HepG2 (cell line): ENCODE data around the gene TNPO3. TPM values are rescaled to one million over a fixed set of nuclear protein-coding genes. Genes with fewer than 3 reads are reported as not detected.

Experiments used
- KLF16 ChIP-seq, 2 experiments: sonication (generic) in 1 of 2; formaldehyde crosslinking in 1 of 2; IDR thresholded peaks; 2 replicates each; pipeline versions ENCODE4 v1.6.1 to v1.8.0; 2016 to 2023; ENCODE audit warnings: missing genetic modification reagents in 2 of 2, missing compliant biosample characterization in 1 of 2
- RBFOX2 ChIP-seq: fragments of 200-400 bp; formaldehyde crosslinking; IDR thresholded peaks from 2 replicates; pipeline ENCODE4 v1.6.1; 2017; ENCODE audit warnings: low read depth, mild to moderate bottlenecking, low read length
- ZBTB33 ChIP-seq: sonication (generic); formaldehyde crosslinking; IDR thresholded peaks from 2 replicates; pipeline ENCODE4 v1.4.0; 2020; ENCODE audit warnings: missing genetic modification reagents
- ZNF18 ChIP-seq: sonication (generic); formaldehyde crosslinking; IDR thresholded peaks from 2 replicates; pipeline ENCODE4 v1.8.0; 2022; ENCODE audit warnings: mild to moderate bottlenecking, missing genetic modification reagents; ENCODE audit not compliant: insufficient replicate concordance
- ZNF34 ChIP-seq: sonication (generic); formaldehyde crosslinking; IDR thresholded peaks from 2 replicates; pipeline ENCODE4 v1.4.0; 2020; ENCODE audit warnings: mild to moderate bottlenecking, missing genetic modification reagents, borderline replicate concordance
- ZNF577 ChIP-seq: sonication (generic); formaldehyde crosslinking; IDR thresholded peaks from 2 replicates; pipeline ENCODE4 v1.4.0; 2020; ENCODE audit warnings: mild to moderate bottlenecking, low read depth, missing genetic modification reagents, borderline replicate concordance
- ZNF749 ChIP-seq: sonication (generic); formaldehyde crosslinking; IDR thresholded peaks from 2 replicates; pipeline ENCODE4 v1.8.0; 2022; ENCODE audit warnings: mild to moderate bottlenecking, missing genetic modification reagents, moderate library complexity, borderline replicate concordance
- ZNF75D ChIP-seq: sonication (generic); formaldehyde crosslinking; IDR thresholded peaks from 2 replicates; pipeline ENCODE4 v1.8.1; 2023; ENCODE audit warnings: missing genetic modification reagents, mild to moderate bottlenecking, borderline replicate concordance
- ZNF770 ChIP-seq: sonication (generic); formaldehyde crosslinking; IDR thresholded peaks from 2 replicates; pipeline ENCODE4 v1.5.0; 2020; ENCODE audit warnings: mild to moderate bottlenecking, missing genetic modification reagents
- ZSCAN25 ChIP-seq: sonication (generic); formaldehyde crosslinking; IDR thresholded peaks from 2 replicates; pipeline ENCODE4 v1.8.0; 2022; ENCODE audit warnings: mild to moderate bottlenecking, missing genetic modification reagents
- polyA plus RNA-seq, 8 experiments: library from polyadenylated mRNA; depleted of rRNA in 3 of 8; stranded (reverse) in 7 of 8; unstranded in 1 of 8; fragments of >200 nt; fragmentation: Illumina TruSeq in 4 of 8; extraction: Trizol in 4 of 8; gene quantifications; 2 replicates each; pipeline versions ENCODE4 v1.2.1 to v1.2.3, GENCODE V29; 2011 to 2016; ENCODE audit warnings: low read depth in 4 of 8, missing spikeins in 1 of 8, mixed read lengths in 1 of 8; ENCODE audit not compliant: insufficient read depth in 1 of 8
- total RNA-seq, 5 experiments: library from RNA; depleted of rRNA; stranded (reverse); fragments of >200 nt; fragmentation: Illumina TruSeq; extraction: Trizol; gene quantifications; 2 replicates each; pipeline ENCODE4 v1.2.3, GENCODE V29; 2016; ENCODE audit warnings: low read depth in 1 of 5
- TF ChIP-seq, protein P1 (sequence below), 2 experiments: sonication (generic) in 1 of 2; formaldehyde crosslinking in 1 of 2; IDR thresholded peaks; 2 replicates each; pipeline versions ENCODE4 v1.4.0 to v1.6.1; 2016 to 2020; ENCODE audit warnings: borderline replicate concordance in 1 of 2, low read depth in 1 of 2, mild to moderate bottlenecking in 1 of 2, missing genetic modification reagents in 1 of 2
- TF ChIP-seq, protein P2 (sequence below): sonication (generic); formaldehyde crosslinking; IDR thresholded peaks from 2 replicates; pipeline ENCODE4 v1.8.0; 2023; ENCODE audit warnings: mild to moderate bottlenecking, missing genetic modification reagents

Gene TNPO3
- total and polyA plus RNA-seq, 2 of the 13 experiments (the other 11 are each of a cell fraction or from before 2014, with no cell fraction given) = 23.8 to 44.6 TPM

DNA sequence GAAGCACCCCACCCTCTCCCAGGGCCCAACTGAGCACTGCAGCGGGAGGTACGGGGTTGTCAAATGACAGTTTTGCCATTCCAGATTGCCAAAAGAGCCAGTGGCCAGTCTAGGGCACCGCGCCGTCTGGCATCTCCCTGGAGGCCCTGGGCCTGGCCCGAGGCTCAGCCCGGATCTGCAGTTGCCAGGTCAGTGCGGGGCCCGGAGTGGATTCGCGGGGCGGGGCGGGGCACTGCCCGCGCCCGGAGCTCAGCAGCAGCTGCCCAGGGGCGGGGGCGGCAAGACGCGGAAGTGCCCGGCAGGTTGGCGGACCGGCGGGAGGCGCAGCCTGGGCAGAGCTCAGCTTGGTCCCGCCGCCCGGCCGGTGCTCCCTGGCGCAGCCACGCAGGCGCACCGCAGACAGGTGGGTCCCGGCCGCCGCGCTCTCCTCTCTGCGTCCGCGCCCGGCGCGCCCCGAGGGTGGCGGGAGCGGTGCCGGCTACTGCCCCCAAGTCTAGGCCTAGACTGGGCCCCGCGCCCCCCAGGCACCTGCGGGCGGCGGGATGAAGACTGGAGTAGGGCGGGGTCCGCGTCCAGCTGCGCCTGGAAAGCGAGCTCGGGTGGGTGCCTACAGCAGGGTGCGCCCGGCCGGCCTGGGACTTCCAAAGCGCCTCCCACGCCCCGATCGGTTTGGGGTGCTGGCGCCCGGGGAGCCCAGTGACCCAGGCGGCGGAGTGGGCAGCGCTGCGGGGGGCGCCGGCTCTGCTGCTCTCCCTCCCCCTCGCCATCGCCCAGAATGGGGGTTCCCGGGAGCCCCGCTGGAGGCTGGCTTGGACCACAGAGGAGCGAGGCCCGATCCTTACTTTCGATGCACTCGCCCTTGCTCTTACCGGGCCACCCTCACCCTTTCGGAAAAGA, 117.0 kb downstream of the TNPO3 start, which contains the start of gene IRF5 (continued):
- no peak for TF ChIP-seq ZSCAN25 (CRISPR knock-in tag)
- no peak for TF ChIP-seq ZNF577
- TF ChIP-seq, protein P1, sequence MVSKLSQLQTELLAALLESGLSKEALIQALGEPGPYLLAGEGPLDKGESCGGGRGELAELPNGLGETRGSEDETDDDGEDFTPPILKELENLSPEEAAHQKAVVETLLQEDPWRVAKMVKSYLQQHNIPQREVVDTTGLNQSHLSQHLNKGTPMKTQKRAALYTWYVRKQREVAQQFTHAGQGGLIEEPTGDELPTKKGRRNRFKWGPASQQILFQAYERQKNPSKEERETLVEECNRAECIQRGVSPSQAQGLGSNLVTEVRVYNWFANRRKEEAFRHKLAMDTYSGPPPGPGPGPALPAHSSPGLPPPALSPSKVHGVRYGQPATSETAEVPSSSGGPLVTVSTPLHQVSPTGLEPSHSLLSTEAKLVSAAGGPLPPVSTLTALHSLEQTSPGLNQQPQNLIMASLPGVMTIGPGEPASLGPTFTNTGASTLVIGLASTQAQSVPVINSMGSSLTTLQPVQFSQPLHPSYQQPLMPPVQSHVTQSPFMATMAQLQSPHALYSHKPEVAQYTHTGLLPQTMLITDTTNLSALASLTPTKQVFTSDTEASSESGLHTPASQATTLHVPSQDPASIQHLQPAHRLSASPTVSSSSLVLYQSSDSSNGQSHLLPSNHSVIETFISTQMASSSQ (IDR thresholded peaks at IDR 0.05; ENCODE audit: low read depth) = no peak
- TF ChIP-seq, protein P1 (CRISPR knock-in tag; IDR thresholded peaks at IDR 0.05; ENCODE audit: borderline replicate concordance) = no peak
- TF ChIP-seq ZNF75D (CRISPR knock-in tag) = no peak
- TF ChIP-seq KLF16 (CRISPR knock-in tag; IDR thresholded peaks at IDR 0.05) = no peak
- TF ChIP-seq ZNF749 (CRISPR knock-in tag) = no peak
- TF ChIP-seq RBFOX2 = peak; percentile 73
- no peak for TF ChIP-seq ZBTB33 (CRISPR knock-in tag)
- TF ChIP-seq, protein P2, sequence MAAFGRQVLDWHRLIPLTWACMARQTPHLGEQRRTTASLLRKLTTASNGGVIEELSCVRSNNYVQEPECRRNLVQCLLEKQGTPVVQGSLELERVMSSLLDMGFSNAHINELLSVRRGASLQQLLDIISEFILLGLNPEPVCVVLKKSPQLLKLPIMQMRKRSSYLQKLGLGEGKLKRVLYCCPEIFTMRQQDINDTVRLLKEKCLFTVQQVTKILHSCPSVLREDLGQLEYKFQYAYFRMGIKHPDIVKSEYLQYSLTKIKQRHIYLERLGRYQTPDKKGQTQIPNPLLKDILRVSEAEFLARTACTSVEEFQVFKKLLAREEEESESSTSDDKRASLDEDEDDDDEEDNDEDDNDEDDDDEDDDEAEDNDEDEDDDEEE (CRISPR knock-in tag) = no peak
- no peak for TF ChIP-seq ZNF34 (CRISPR knock-in tag)
- TF ChIP-seq ZNF18 = no peak
- TF ChIP-seq ZNF770 (CRISPR knock-in tag) = peak; percentile 43; the same call in 1 of the 2 replicates
